Loucy (cell line): ENCODE data around the gene ARHGEF12.

Experiments used
- CTCF ChIP-seq: fragments of 200-600 bp; sonication (generic); conservative IDR thresholded peaks from 2 replicates; pipeline ENCODE4 v1.5.1; 2014; ENCODE audit warnings: mild to moderate bottlenecking, antibody characterized with exemption, low read length
- EZH2phosphoT487 ChIP-seq: fragments of 200-600 bp; IDR thresholded peaks from 2 replicates; pipeline ENCODE4 v1.6.1; 2018; ENCODE audit warnings: antibody characterized with exemption, mild to moderate bottlenecking, moderate library complexity, borderline replicate concordance

- TF ChIP-seq CTCF (no peak), EZH2phosphoT487 (no peak)
These were observed 18.6 kb downstream of the ARHGEF12 start for GRCh38 chr11:120354779-120355178.
